Mucosa of descending colon (tissue), 3 donors: ENCODE measurements around the gene TPPP3. TPM values are rescaled to one million over a fixed set of nuclear protein-coding genes. Genes with fewer than 3 reads are reported as not detected.

ENCODE experiments used
- ATAC-seq: fragments of 200-7000 bp; cut with Tn5 transposase; one replicate; pipeline ENCODE4 v1.9.1; 2020; ENCODE audit warnings: mild to moderate bottlenecking, moderate library complexity
- DNase-seq, 3 donors: peaks; one replicate each; pipeline ENCODE4 v3.0.0-alpha.2; 2020
- H3K36me3 ChIP-seq: fragments of 200-600 bp; one replicate; pipeline ENCODE4 v1.8.0; 2021; ENCODE audit warnings: low read depth, mild to moderate bottlenecking
- H3K4me1 ChIP-seq: fragments of 200-600 bp; one replicate; pipeline ENCODE4 v1.8.0; 2021; ENCODE audit warnings: low read depth, mild to moderate bottlenecking
- H3K4me3 ChIP-seq: fragments of 200-600 bp; one replicate; pipeline ENCODE4 v1.8.0; 2021; ENCODE audit warnings: mild to moderate bottlenecking
- H3K9me3 ChIP-seq: fragments of 200-600 bp; one replicate; pipeline ENCODE4 v1.8.0; 2021; ENCODE audit warnings: mild to moderate bottlenecking
- CTCF ChIP-seq: fragments of 200-600 bp; IDR thresholded peaks from one replicate; pipeline ENCODE4 v1.8.0; 2022; ENCODE audit warnings: antibody characterized with exemption, mild to moderate bottlenecking
- intact Hi-C, 2 donors: fragments of 100-400 bp; cut with DNase I in 1 of 2; cut with micrococcal nuclease in 1 of 2; formaldehyde crosslinking; loops; one replicate each; pipeline versions ENCODE4 v1.11.0 to v1.11.1; 2022; cut with DNase I, micrococcal nuclease
- total RNA-seq, 3 donors: library from RNA; stranded (reverse); fragmentation: NEBNext Ultra II Directional in 2 of 3; extraction: Animal tissue kit (Norgen Biotek cat#: 25700) in 2 of 3; gene quantifications; one replicate each; pipeline versions ENCODE4 v1.2.1 to v1.2.4, GENCODE V29; 2021 to 2023
- donor health status: DM: no; HTN: no; CAD: no; lungs with moderate emphysema.
- donor health status: DM: no; HTN: no; CAD: no.
- donor health status: DM: no; HTN: yes; CAD: no.

The TPPP3 gene
- total RNA-seq, 3 donors from 2014 or later, result 3.8 to 23.8 (median 4.8) TPM

DNA sequence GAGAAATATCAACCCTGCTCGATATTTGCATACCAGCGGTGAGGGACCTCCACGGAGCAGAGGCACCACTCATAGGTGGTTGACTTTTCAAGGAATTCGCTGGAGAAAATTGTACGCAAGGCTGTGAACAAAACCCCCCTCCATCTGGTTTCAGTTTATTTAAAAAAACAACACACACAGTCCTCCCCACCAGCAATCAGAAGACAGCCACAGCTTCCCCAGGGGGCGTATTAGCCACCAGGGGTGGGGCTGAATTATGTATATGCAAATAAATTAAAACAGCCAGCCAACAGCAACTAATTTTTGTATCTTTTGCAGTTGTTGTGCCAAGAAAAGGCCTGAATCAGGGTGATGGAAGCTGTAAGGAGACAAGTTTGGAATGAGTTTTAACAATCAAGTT lies 31.8 kb upstream of the TPPP3 start:
- Histone ChIP-seq H3K9me3 (no peaks in the 10 kb centered on the region), H3K4me1 (peaks cover 12% of the 10 kb centered on the region), H3K4me3 (no peak overlapping the region), H3K36me3 (no peaks in the 10 kb centered on the region)
- TF ChIP-seq CTCF, result no peak
- ATAC-seq, result no peak
- DNase-seq, result no peak
- intact Hi-C loops, result loop anchor here in 1 of 2 donors (5.0 kb wide), 1 partner anchor 37 kb away; no protein-coding TSS in a partner anchor

GRCh38 chr16:67424261-67424615 lies 30.9 kb upstream of the TPPP3 start:
- no peak for ATAC-seq
- intact Hi-C loops, result no loop called here
- TF ChIP-seq CTCF, result no peak

GRCh38 chr16:67423611-67424260 lies 30.4 kb upstream of the TPPP3 start:
- no peak overlapping the region for H3K4me3 ChIP-seq
- TF ChIP-seq CTCF, result no peak
- intact Hi-C loops, result no loop called here
- no peaks in the 10 kb centered on the region for H3K9me3 ChIP-seq
- no peak for DNase-seq
- H3K4me1 ChIP-seq, result peaks cover 9% of the 10 kb centered on the region
- no peak for ATAC-seq
- H3K36me3 ChIP-seq, result no peaks in the 10 kb centered on the region

More at GRCh38 chr16:67424261-67424615, 30.9 kb upstream of the TPPP3 start:
- H3K9me3 ChIP-seq, result no peaks in the 10 kb centered on the region
- DNase-seq, result no peak
- peaks cover 12% of the 10 kb centered on the region for H3K4me1 ChIP-seq
- H3K4me3 ChIP-seq, result no peak overlapping the region
- H3K36me3 ChIP-seq, result no peaks in the 10 kb centered on the region

- DNase-seq (no peak), ATAC-seq (no peak)
- no peaks in the 10 kb centered on the region for H3K36me3 ChIP-seq
- intact Hi-C loops, result no loop called here
- no peaks in the 10 kb centered on the region for H3K9me3 ChIP-seq
- no peak overlapping the region for H3K4me3 ChIP-seq
- TF ChIP-seq CTCF, result no peak
- peaks cover 2% of the 10 kb centered on the region for H3K4me1 ChIP-seq
Measured at GRCh38 chr16:67423015-67423414, 29.7 kb upstream of the TPPP3 start.

GRCh38 chr16:67421030-67421429 lies 27.7 kb upstream of the TPPP3 start:
- intact Hi-C loops, result no loop called here
- TF ChIP-seq CTCF, result no peak
- H3K9me3 ChIP-seq, result no peaks in the 10 kb centered on the region

GRCh38 chr16:67419931-67420330 lies 26.6 kb upstream of the TPPP3 start:
- Histone ChIP-seq H3K36me3 (no peaks in the 10 kb centered on the region), H3K9me3 (no peaks in the 10 kb centered on the region), H3K4me3 (no peak overlapping the region), H3K4me1 (peaks cover 5% of the 10 kb centered on the region)
- DNase-seq, result no peak
- no peak for ATAC-seq
- no peak for TF ChIP-seq CTCF
- intact Hi-C loops, result no loop called here

More at GRCh38 chr16:67421030-67421429, 27.7 kb upstream of the TPPP3 start:
- Histone ChIP-seq H3K4me3 (no peak overlapping the region), H3K36me3 (no peaks in the 10 kb centered on the region), H3K4me1 (no peaks in the 10 kb centered on the region)
- ATAC-seq (no peak), DNase-seq (no peak)
